SW480 (cell line): Measurements from ENCODE around the gene CLIC4.
"Not testable (repeated sequence)": the region's sequence is repeated elsewhere in the genome, so short reads cannot be mapped to it uniquely, and the experiment has no call there.

Experiments used
- DNase-seq: peaks from one replicate; pipeline ENCODE4 v3.0.0-alpha.2; 2016; ENCODE audit warnings: low spot score

CLIC4 gene

DNA sequence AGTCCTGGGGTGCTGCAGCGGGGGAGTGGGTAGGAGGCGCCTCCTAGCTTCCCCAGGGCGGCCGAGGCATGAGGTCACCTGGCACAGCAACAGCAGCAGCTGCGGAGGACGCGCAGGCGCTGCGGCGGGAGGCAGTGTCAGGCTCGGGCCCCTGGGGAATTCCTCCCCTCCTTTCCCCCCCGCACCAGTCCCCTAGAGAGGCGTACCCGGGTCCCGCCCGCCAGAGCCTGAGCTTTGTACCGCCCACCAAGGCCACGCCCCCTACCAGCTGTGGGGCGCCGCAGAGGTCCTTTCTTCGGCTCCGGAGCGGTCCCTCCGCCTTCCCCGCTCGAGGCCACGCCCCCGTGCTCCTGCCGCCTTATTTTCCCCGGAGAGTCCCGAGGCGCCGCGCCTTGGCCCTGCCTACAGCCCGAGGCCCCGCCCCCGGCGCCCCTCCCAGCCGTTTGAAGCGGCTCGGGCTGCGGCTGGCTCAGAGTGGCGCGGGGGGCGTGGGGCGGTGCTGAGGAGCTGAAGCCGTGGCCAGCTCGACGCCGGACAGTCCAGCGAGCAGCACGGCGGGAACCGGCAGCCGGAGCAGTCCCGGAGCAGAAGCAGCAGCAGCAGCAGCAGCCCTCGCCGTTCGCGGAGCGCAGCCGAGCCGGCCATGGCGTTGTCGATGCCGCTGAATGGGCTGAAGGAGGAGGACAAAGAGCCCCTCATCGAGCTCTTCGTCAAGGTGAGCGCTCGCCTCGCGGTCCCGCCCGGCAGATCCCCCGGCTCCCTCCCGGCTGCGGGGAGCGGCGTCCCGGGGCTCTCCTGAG is at the start of gene CLIC4:
Gene CLIC4 (plus strand): TSS at position 537 of the 800 bp plus-strand sequence. CDS start 107 bp downstream, at position 644.
- peak; percentile 97 for DNase-seq

DNA sequence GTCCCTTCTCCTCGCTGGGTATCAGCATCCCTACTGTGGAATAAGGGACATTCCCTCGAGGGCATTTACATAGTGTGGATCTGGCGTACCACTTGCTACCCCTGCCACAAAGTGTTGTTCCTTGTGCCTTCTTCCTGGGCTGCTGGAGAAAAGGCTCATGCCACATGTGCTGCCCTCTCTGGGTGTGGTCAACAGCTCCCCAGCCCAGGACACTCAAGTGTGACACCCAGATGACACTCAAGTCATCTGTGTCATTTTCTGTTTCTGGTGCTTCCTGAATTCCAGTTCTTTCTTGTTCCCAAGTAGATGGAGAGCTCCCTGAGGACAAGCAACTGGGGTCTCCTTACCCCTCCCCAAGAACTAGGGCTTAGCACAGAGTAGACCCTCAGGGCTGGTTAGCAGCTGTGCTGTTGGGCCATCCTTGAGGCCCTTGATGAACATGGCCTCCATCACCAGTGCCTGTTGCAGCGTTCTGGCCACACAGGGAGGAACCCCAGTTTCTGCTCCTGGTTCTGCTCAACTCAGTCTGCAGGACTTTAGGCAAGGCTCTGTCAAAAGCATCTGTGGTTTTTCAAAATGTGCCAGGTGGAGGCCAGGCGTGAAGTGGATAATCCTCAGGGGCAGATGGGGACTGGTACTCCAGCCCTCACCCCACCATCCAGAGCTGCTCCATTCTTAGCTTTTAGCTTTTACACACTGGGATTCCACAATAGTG is 49.0 kb upstream of the CLIC4 start:
- no peak for DNase-seq

DNA sequence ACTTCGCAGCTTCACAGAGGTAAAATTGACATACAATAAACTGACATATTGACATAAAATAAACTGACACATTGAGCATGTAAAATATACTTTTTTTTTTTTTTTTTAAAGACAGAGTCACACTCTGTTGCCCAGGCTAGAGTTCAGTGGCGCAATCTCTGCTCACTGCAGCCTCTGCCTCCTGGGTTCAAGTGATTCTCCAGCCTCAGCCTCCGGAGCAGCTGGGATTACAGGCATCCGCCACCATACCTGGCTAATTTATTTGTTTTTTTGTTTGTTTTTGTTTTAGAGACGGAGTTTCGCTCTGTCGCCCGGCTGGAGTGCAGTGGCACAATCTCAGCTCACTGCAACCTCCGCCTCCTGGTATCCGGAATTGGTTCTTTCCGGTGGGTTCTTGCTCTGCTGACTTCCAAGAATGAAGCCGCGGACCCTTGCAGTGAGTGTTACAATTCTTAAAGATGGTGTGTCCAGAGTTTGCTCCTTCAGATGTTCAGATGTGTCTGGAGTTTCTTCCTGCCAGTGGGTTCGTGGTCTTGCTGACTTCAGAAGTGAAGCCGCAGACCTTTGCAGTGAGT is 48.4 kb upstream of the CLIC4 start:
- no peak for DNase-seq

DNA sequence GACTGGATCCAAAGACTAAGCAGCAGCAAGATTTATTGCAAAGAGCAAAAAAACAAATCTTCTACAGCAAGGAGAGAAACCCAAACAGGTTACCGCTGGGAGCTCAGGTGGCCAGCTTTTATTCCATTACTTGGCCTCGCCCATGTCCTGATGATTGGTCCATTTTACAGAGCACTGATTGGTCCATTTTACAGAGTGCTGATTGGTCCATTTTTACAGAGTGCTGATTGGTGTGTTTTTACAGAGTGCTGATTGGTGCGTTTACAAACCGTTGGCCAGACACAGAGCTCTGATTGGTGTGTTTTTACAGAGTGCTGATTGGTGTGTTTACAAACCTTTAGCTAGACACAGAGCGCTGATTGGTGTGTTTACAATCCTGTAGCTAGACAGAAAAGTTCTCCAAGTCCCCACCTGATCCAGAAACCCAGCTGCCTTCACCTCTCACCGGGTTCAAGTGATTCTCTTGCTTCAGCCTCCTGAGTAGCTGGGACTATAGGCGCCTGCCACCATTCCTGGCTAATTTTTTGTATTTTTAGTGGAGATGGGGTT is 47.7 kb upstream of the CLIC4 start:
- DNase-seq: not testable (repeated sequence)

DNA sequence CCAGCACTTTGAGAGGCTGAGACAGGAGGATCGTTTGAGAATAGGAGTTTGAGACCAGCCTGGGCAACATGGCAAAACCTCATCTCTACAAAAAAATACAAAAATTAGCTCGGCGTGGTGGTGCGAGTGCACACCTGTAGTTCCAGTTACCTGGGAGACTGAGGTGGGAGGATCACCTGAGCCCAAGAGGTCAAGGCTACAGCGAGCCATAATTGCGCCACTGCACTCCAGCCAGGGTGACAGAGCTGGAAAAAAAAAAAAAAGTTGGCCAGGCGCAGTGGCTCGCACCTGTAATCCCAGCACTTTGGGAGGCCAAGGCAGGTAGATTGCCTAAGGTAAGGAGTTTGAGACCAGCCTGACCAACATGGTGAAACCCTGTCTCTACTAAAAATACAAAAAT is 46.9 kb upstream of the CLIC4 start:
- DNase-seq: not testable (repeated sequence)

DNA sequence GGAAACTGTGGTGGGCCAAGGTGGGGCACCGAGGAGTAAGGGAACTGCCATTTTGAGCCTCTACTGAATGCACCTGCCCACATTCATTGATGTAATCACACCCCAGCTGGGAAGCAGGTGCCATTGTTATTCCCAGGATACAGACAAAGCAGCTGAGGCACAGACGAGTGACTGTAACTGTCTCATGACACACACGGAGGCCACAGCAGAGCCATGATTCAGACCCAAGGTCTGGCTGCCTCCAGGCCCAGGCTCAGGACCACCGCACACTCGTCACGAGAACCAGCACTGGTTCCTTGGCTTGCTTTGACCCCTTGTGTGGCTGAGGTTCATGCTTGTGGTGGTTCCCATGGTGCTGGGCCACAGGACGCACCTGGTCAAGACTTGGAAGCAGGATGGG is 45.6 kb upstream of the CLIC4 start:
- DNase-seq: no peak

DNA sequence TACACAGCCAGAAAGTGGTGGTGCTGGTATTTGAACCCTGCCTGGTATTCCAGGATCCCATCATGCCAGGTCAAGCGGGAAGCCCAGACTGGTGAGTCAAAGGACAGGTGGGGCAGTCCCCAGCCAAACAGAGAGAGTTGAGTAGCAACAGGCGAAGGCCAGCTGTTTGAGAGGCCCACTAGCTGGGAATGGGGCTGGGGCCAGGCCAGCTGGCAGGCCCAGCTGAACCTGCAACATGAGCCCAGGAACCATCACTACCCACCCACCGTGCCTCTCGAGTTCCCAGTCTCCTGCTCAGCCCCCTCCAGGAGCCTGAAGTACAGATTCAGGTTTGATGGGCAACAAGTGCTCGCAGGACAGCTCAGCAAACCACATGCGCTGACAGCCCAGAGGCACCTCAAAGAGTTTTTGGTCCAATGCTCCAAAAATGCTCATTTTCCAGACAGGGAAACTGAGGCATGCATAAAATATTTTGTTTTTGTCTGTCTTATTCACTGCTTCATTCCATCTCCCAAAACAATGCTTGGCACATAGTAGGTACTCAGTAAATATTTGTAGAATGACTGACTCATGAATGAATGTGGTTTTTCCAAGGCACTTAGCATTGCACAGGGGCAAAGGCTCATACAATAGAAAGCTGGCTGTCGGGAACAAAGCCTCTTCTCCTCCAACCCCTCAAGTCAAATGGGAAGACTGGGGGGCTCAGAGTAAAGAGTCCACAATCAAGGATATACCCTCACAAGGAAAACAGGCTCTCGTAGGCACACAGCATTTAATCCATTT is 42.5 kb upstream of the CLIC4 start:
- no peak for DNase-seq

DNA sequence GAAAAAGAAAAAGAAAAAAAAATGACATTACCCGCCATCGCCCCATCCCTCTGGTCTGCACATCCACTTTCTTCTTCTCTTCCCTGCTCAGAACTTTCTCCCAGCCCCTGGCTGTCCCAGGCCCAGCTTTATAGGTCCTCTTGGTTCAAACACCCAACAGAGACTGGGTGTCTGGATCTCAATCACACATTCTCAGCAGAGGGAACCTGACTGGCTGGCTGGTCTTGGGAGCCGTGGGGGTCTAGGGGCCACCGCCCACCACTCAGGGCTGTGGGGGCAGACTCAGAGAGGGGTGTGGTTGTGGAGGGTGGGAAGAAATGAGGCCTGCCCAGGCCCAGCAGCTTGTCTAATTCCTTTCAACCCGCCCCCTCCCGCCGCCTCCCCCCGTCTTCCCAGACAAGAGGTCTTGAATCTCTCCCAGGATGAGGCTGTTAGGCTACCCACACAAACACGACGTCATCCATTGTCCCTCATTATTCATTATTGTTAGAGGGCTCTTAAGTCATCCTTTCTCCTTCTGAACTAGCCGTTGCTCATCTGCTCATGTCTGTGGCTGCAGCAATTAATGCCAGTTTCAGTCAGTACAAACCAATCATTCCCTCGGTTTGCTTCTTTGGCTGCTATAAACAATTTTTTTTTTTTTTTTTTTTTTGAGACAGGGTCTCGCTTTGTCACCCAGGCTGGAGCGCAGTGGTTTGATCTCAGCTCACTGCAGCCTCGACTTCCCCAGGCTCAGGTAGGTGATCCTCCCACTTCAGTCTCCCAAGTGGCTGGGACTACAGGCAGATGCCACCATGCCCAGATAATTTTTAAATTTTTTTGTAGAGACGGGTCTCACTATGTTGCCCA is 40.6 kb upstream of the CLIC4 start:
- DNase-seq: no peak

DNA sequence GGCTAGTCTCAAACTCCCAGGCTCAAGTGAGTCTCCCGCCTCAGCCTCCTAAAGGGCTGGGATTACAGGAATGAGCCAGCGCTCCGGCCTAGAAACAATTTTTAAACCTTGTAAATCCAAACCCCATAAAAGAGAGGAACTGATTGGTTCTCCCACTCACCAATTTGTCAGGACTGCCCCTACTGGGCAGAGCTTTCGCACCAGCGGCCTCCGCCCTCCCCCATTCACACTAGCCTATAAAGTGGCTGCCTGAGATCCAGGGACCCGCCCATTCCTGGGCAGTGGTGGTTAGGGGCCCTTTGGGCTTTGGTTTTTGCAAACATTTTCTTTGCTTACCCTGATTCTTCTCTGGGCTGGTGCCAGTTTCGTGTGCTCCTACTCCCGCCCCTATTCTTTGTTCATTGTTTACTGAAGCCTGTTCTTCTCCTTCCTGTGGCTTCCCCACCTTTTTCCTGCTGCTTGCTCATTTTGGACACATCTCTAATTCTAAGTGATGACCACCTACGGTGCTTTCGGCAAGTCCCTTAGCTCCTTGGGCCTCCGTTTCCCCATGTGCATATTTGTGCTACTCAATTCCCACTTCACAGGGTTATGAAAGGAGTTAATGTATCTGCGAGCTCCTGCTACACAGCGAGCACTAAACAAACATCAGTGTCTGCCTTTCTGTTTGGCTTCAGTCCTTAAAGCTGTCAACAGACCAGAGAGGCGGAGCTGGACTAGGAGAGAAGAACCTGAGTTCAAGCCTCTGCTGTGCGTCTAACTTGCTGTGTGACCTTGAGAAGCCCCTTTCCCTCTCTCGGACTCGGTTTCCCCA is 39.8 kb upstream of the CLIC4 start:
- DNase-seq: peak; percentile 90

DNA sequence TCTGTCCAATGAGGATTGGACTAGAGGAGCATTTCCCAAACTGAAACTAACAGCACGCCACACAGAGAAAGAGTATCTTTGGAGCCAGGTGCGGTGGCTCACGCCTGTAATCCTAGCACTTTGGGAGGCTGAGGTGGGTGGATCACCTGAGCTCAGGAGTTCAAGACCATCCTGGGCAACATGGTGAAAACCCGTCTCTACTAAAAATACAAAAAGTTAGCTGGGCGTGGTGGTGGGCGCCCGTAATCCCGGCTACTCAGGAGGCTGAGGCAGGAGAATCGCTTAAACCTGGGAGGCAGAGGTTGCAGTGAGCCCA is 39.2 kb upstream of the CLIC4 start:
- not testable (repeated sequence) for DNase-seq

DNA sequence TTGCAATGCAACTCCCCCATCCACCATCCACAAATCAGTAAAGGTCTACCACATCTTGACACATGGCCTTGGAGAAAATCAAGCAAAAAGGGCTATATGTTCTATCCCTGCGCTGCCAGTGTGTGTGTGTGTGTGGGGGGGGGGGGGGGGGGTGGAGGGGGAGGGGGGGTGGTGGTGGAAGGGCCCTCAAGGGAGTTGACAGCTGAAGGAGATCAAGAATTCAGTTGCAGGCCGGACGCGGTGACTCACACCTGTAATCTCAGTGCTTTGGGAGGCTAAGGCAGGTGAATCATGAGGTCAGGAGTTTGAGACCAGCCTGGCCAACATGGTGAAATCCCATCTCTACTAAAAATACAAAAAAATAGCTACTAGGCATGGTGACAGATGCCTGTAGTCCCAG is 37.6 kb upstream of the CLIC4 start:
- DNase-seq: no peak

DNA sequence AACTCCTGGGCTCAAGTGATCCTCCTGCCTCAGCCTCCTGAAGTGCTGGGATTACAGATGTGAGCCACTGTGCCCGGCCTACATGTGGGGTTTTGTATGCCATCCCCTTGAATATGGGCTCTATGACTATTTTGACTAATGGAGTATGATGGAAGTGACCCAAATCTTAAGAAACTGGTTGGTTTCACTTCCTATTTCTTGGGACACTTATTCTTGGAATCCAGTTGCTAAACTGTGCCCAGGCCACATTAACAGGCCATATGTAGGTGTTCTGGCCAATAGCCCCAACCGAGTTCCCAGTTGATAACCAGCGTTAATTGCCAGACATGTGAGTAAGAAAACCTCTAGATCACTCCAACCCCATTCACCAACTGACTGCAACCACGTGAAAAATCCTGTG is 36.3 kb upstream of the CLIC4 start:
- no peak for DNase-seq

DNA sequence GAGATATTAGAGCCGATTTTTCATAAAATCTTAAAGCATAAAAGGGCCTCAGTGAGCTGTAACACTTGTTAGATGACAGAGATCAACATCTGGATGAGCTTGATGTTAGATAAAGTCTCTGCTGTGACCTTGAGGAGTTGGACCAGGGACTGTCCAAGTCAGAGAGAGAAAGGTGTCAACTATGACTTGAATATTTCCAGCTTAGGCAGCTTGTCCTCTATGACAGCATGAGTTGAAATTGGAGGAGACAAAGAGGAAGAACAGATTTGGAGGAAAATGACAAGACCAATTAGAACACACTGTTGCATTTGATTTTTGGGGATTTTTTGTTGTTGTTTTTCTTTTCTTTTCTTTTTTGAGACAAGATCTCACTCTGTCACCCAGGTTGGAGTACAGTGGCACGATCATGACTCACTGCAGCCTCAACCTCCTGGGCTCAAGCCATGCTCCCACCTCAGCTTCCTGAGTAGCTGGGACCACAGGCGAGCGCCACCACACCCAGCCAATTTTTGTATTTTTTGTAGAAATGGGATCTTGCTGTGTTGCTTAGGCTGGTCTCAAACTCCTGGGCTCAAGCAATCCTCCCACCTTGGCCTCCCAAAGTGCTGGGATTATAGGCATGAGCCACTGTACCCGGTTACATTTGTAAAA is 35.3 kb upstream of the CLIC4 start:
- DNase-seq: no peak

DNA sequence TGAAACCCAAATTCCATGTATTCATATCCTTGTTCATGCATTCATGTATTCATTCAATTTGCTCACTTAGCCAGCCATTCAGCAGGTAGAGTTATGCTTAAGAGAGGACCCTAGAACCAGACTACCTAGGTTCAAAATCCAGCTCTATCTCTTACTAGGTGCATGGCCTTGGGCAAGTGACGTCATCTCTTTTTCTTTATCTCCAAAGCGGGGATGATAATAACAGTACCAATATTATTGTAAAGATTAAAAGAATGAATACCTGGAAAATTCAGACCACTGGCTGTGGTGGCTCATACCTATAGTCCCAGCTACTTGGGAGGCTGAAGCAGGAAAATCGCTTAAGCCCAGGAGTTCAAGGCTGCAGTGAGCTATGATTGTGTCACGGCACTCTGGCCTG is 33.9 kb upstream of the CLIC4 start:
- no peak for DNase-seq

DNA sequence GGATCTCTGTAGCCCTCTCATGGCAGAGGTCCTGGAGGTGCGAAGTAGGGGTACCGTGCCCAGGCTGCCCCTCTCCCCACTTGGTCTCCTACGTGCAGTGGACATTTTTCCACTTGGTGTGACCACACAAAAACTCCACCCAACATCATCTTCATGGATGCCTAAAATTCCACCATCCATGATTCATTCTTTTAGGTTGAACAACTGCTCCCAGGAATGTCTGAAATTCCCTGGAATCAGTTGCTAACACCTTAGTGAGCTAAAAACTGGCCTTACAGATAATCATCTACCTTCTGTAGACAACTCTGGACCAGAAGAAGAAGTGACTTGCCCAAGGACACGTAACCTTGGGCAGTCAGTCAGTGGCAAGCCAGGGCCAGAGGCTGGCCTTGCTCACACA is 32.1 kb upstream of the CLIC4 start:
- no peak for DNase-seq

DNA sequence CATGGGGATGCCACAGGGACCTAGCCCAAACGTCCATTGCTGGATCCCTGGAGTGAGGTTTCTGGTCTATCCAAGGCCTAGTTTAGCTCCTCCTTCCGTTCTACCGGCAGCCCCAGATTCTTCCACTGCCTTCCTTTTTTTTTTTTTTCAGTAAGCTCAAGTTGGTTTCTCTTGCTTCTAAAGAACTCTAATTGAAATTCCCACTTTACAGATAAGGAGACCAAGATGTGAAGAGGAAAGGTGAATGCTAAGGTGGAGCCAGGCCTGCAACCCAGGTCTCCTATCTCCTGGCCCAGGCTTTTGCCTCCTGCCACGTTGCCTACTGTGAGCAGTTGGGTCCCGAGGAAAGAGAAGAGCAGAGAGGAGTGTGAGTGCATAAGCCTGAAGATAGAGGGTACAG is 31.5 kb upstream of the CLIC4 start:
- no peak for DNase-seq

DNA sequence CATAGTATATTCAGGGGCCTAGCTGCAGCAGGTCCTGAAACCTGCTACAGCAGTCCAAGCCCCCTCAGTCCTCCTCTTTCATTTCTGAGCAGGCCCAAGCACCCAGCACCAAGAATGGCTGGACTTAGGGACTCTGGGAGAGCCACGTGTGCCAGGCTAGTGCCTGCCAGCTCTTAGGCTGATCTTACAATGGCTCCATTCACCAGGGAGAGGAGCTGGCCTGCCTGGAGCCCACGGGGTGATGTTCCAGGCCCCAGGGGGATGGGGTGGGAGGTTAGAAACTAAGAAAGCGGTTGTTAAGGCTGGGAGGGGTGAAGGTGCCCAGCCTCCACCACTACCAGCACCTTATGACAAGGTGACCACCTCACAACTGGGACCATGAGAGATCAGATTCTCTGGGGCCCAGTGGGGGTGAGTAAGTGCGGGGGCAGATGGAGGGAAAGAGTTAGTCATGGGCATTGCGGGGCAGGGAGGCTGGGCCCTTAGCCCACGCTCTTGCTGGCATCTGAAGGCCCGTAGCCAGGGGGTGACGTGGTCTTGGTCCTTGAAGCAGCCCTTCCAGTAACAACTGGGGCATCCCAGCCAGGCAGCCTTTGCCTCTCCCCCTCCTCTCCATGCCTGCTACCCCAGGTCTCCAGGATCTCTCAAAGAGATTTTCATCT is 30.3 kb upstream of the CLIC4 start:
- no peak for DNase-seq

DNA sequence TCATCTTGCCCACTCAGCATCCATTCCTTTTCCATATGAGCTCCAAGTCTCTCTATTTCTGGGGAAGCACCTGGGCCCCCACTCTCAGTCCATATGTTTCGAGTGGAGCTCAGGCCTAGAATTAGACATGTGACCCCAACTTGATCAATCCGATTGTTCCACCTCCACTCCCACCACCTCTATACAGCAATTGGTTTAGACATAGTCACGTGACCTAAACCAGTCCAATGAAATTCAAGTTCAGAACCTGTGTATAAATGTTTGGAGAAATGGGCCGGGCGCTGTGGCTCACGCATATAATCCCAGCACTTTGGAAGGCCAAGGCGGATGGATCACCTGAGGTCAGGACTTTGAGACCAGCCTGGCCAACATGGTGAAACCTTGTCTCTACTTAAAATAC is 29.6 kb upstream of the CLIC4 start:
- no peak for DNase-seq

DNA sequence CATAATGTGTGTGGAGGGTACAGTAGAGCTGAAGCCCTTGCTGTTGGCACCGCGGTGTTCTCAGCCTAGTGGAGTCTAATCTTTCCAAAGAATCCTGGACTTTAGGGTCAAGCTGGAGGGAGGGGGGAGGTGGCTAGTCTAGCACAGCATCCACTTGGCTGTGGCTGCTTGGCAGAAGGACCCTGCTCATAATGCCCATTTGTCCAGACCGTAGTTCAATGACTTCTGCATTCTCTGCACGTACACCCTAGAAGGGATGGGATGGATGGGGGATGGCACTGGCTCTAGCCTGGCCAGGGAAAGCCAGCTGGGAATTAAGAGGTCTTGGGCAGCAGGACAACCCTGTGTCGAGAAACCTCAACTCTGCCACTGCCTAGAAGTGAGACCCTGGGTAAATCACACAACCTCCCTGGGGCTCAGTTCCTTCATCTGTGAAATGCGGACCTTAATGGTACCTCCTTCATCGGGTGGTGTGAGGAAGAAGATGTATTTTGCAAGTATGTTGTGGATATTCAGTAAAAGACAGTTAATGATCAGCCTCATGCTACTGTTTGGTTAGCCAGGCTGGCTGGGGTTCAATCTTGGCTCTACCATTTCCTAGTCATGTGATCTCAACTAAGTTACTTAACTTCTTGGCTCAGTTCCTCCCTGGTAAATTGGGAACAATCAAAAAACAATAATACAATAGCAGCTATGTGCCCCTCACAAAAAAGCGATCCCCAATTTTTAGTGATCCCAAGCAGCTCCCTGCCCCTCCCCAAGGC is 27.2 kb upstream of the CLIC4 start:
- no peak for DNase-seq
